GM19372 (cell line): ENCODE data around the gene CEMIP2.

Experiments used
- ATAC-seq: cut with Tn5 transposase; IDR thresholded peaks from one replicate; pipeline ENCODE4 v1.9.1; 2021; ENCODE audit warnings: mild to moderate bottlenecking, low read depth, moderate library complexity; ENCODE audit not compliant: unreplicated experiment

CEMIP2 gene

DNA sequence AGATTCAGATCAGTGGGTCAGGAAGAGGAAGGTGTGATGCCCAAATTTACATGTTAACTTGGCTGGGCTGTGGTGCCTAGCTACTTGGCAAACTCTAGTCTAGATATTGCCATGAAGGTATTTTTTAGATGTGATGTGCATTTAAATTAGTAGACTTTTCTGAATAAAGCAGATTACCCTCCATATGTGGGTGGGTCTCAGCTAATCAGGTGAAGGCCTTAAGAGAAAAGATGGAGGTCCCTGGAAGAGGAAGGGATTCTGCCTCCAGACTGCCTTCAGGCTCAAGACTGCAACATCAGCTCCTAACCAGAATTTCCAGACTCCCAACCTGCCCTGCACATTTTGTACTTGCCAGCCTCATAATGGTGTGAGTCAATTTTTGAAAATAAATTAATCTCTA, 115.8 kb downstream of the CEMIP2 start:
- no peak for ATAC-seq

DNA sequence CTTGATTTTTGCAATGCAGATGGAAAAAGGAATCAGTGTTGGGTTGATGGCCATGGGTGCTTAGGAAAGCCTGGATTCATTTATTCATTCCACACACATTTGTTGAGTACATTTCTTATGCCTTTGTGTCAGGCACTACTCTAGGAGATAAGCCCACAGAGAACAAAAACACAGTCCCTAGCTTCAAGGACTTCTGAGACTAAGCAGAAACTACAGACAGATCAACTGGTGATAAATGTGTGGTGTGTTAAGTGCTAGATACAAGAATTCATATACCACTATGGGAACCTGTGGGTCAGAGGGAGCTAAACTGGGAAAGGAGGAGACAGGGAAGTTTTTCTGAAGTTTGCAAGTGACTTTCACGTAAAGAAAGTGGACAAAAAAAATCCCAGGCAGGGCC, 119.9 kb downstream of the CEMIP2 start:
- no peak for ATAC-seq

DNA sequence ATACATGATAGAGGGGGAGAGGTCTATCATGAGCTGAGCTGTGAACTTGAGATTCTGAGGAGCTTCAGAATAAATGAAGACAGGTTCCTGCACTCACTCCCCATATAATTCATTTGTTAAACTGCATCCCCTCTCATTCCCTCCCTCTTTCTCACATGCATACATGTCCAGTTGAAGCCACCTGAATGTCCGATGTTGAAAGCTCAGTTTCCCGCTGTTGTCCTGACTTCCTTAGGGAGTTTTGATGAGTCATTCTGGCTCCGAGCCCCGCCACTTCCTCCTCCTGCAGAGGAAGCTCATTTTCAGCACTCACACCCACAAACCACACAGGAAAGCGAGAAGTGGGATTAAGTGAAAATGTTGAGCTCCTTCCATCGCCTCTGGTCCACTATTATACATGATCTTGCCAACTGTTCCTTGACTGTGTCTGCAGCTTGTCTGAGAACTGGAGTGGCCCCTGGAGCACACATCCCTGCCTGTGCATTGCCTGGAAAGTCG, 121.2 kb downstream of the CEMIP2 start:
- no peak for ATAC-seq

DNA sequence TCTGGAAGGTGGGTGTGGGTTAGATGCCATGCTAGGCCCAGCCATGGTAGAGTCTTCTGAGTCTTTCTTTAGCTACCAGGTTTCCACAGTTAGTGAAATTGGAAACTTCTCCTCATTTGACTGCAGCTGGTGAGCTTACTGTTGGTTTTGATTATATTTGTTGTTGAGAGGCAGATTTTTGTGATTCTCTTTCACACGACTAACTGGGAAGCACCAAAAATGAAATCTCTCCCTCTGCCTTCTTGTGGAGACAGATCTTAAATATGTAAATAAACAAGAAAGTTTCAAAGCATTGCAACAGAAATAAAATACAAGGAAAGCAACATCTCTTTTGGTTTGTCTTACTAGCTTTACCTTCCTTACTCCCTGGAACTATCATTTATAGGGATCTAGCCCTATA, 122.2 kb downstream of the CEMIP2 start:
- ATAC-seq = no peak

DNA sequence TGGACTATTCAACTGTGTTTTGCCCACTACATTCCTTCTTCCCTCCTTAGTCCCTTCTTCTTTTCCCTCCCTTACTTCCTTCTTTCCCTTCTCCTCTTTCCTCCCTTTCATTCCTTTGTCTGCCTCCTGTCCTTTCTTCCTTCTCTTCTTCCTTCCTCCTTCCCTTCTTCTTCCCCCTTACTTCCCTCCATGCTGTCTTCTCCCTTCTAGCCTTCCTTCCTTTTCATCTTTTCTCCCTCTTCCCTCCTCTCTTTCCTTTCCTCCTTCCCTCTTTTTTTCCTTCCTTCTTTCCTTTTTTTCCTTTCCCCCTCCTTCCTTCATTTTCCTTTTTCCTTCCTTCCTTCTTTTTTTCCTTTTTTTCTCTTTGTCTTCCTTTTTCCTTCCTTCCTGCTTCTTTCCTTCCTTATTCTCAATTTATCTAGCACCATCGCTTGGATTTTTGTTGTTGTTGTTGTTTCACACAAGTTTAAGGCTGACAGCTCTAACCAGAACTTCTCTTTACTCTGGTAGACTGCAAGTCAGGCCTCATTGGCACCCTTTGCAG, 123.4 kb downstream of the CEMIP2 start:
- ATAC-seq = no peak

DNA sequence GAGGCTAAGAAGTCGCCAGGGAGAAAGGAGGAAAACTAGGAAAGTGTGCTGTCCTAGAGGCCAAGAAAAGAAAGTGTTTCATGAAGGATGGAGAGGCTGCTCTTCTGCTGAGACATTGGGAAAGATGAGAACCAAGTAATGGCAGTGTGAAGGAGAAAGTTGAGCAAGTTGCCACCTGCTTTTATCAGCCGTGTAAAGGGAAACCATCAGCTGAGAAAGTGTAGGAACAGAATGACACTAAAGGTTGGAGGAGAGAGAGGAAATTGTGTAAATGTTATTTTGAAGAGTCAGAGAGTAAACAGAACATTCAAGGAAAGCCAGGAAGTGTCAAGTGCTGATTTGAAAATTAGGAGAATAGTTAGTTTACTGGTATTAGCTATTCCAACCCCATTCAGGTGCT, 125.0 kb downstream of the CEMIP2 start:
- no peak for ATAC-seq

DNA sequence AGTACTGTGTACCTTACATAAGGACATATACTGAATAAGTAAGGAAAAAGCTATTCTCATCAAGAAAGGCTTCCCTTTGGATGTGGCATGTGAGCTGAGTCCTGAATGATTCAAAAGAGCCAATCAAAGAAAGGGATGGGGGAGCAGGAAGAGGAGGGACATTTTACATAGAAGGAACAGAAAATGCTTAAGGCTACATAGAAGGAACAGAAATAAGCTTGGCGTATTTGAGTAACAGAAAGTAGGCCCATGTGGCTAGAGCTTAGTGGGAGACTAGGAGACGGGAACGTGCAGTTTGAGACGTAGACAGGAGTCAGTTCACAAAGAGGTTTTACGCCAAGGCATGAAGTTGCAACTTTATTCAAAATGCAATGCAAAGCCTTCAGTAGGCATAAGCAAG, 126.3 kb downstream of the CEMIP2 start:
- ATAC-seq = no peak

DNA sequence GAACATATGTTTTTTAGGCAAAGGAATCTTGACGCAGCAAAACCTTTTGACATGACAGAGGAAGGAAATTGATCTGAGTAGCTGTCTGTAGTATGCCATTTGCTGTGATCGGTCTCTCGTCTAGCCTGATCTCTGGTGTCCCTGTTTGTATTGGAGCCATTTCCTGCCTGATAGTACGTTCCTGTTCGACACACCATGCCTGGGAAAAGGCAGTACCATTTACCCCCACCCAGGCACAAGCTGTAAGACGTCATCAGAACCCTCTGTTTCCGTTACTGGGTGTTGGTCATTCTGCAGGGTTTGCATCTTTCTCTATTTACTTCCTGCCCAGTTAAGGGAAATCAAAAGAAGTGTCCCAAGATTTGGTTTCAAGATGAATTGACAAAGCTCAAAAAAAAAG, 129.7 kb downstream of the CEMIP2 start:
- no peak for ATAC-seq

DNA sequence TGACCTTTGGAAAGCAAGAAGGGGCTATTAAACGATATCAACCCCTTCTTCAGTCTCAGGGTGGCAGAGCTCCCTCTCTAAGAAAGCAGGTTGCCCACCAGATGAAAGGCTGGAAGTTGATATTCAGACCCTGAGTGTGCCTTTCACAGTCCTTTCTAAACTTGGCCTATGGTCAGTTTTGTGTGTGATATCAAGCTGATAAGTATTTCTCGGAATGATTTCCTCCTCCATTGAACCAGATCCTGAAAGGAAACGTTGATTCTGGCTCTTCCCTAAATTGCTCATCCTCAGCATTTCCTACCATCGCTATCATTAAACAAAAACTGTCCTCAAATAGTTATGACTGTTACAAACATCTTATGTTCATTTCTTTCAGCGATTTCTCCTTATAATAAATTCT, 130.4 kb downstream of the CEMIP2 start:
- no peak for ATAC-seq

DNA sequence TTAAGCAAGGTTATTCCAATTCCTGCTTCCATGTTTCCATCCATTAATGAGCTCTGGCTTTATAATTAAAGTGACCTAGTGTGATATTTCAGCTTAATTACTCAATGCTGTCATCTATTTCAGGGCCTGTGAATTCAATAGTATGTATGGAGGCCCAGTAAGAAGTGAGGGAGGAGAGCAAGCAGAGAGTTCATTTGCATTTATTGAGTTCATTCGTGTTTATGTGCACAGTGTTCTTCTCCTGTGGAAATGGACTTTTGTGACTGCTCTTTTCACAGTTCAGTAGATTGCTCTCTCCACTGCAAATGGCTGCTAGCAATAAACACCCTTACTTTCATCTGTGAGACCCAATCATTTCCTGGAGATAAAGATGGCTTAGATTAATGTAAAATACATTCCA, 130.9 kb downstream of the CEMIP2 start:
- no peak for ATAC-seq

DNA sequence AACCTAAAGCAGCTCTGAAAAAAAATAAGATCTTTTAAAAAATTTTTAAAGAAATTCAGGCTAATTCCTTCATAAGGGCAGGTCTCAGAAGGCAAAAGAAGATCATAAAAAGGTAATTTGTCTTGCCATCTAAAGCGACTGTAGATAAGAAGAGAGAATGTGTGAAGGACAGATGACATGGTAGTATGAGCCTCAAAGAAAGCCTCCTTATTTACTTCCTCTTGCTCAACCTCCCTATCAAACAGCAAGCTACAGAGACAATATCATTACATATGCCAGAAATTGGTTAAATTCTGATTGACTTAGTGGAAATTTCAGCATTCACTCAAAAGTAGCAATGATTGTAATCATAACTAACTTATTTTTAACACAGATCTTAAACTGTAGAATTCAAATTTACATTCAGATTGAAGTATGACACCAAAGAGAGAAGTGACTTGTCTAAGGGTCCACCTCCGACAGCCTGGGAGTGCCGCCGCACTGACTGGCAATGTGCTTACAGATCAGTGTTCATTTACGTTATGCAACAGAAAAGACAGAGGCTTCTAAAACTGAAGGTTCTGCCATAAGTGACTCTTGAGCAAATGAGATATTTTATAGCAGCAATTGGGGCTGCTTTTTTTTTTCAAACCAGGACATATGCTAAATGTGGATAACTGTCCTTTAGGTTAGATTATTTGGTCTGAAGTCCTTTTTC, 132.0 kb downstream of the CEMIP2 start:
- no peak for ATAC-seq

DNA sequence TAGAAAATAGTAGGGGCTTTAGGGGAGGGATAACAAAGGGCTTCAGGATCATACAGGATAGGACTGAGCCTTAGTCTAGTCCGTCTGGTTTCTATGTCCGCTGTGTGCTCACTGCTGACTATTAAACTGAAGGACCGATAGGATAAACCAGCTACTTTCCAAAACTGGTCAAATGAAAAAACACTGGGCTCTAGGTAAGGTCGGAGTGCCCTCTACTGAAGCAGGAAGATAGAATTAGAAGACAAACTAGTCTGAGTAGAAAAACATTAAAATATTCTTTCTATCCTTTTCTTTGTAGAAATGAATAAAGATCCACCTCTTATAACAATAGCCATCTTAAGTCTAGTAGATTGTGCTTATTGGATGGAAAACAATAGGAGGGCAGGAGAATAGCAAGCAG, 133.6 kb downstream of the CEMIP2 start:
- no peak for ATAC-seq
